Common myeloid progenitor, CD34-positive (primary cell): ENCODE data around the gene USF2.

Source experiments
- CTCF ChIA-PET: fragments of 350-600 bp; sonication (Branson Sonifier 250); formaldehyde crosslinking; loops from one replicate; lab custom pipeline; 2021; ENCODE audit warnings: antibody characterized with exemption; lab: Charles Lee
- POLR2A ChIA-PET: fragments of 350-600 bp; sonication (Branson Sonifier 250); formaldehyde crosslinking; loops from one replicate; lab custom pipeline; 2021; ENCODE audit warnings: antibody characterized with exemption; lab: Charles Lee
- DNase-seq, 3 donors: peaks; one replicate each; pipeline versions ENCODE4 v3.0.0 to v3.0.0-alpha.2; 2013
- H3K27ac ChIP-seq, 2 experiments: 1 replicate in 1 of 2; 2 replicates in 1 of 2; pipeline ENCODE4 v1.7.0; 2013; ENCODE audit warnings: inconsistent platforms in 2 of 2, low read length in 2 of 2, mild to moderate bottlenecking in 2 of 2, low read depth in 1 of 2, moderate library complexity in 1 of 2; ENCODE audit not compliant: severe bottlenecking in 2 of 2, insufficient read depth in 1 of 2, poor library complexity in 1 of 2
- H3K27me3 ChIP-seq, 5 experiments: replicated peaks in 2 of 5; 1 replicate in 3 of 5; 2 replicates in 2 of 5; pipeline versions ENCODE4 v1.6.1 to v1.7.0; 2013; ENCODE audit warnings: low read length in 4 of 5, mild to moderate bottlenecking in 2 of 5, moderate library complexity in 2 of 5, inconsistent platforms in 1 of 5; ENCODE audit not compliant: insufficient read depth in 5 of 5, control insufficient read depth in 4 of 5
- H3K36me3 ChIP-seq, 4 experiments: 1 replicate in 2 of 4; 2 replicates in 2 of 4; pipeline versions ENCODE4 v1.6.1 to v1.7.0; 2013; ENCODE audit warnings: low read length in 3 of 4, control low read depth in 1 of 4, mild to moderate bottlenecking in 1 of 4; ENCODE audit not compliant: control insufficient read depth in 4 of 4, insufficient read depth in 4 of 4
- H3K4me1 ChIP-seq, 4 experiments: 1 replicate in 3 of 4; 2 replicates in 1 of 4; pipeline versions ENCODE4 v1.6.1 to v1.7.1; 2013; ENCODE audit warnings: low read length in 3 of 4, mild to moderate bottlenecking in 3 of 4, control low read depth in 1 of 4, inconsistent platforms in 1 of 4, moderate library complexity in 1 of 4; ENCODE audit not compliant: control insufficient read depth in 4 of 4, insufficient read depth in 4 of 4; ENCODE audit errors: control extremely low read depth in 1 of 4
- H3K4me3 ChIP-seq, 7 experiments: 1 replicate in 4 of 7; 2 replicates in 3 of 7; pipeline versions ENCODE4 v1.5.1 to v1.7.0; 2013; ENCODE audit warnings: mild to moderate bottlenecking in 7 of 7, low read length in 6 of 7, moderate library complexity in 6 of 7, inconsistent platforms in 2 of 7, low read depth in 2 of 7, control low read depth in 1 of 7; ENCODE audit not compliant: insufficient read depth in 4 of 7, control insufficient read depth in 1 of 7; ENCODE audit errors: extremely low read depth in 1 of 7
- H3K9me3 ChIP-seq, 5 experiments: 1 replicate in 4 of 5; 2 replicates in 1 of 5; pipeline versions ENCODE4 v1.6.1 to v1.7.1; 2013; ENCODE audit warnings: low read length in 4 of 5, mild to moderate bottlenecking in 2 of 5, inconsistent platforms in 1 of 5, low read depth in 1 of 5, moderate library complexity in 1 of 5; ENCODE audit not compliant: control insufficient read depth in 4 of 5, insufficient read depth in 2 of 5; ENCODE audit errors: control extremely low read depth in 1 of 5
- WGBS: methylation state at CpG from one replicate; pipeline ENCODE4 v1.1.5; 2013; ENCODE audit not compliant: insufficient coverage; 5-methylcytosine and 5-hydroxymethylcytosine counted together

The USF2 gene

GRCh38 chr19:35291259-35291658 lies 22.5 kb downstream of the USF2 start:
- Histone ChIP-seq H3K4me3 (no peak overlapping the region), H3K9me3 (no peaks in the 10 kb centered on the region), H3K36me3 (no peaks in the 10 kb centered on the region), H3K27ac (no peak overlapping the region), H3K4me1 (peaks cover 2 to 28% (median 18%) of the 10 kb centered on the region in 4 experiments), H3K27me3 (no peaks in the 10 kb centered on the region)
- CTCF ChIA-PET: interaction anchor here (1.3 to 1.4 kb wide), 3 partner anchors 19 to 53 kb away, joined by 3 to 4 read pairs (median 3); no protein-coding TSS in a partner anchor
- WGBS: 100% methylated on average over 4 of the region's 6 CpGs
- no peak for DNase-seq
- POLR2A ChIA-PET: no interaction called here

- Histone ChIP-seq H3K4me3 (no peak within 1 kb of the TSS), H3K4me1 (peaks cover 6 to 33% (median 24%) of the 10 kb centered on the region in 4 experiments), H3K27ac (no peak within 1 kb of the TSS), H3K36me3 (no peaks in the 10 kb centered on the region), H3K9me3 (no peaks in the 10 kb centered on the region), H3K27me3 (no peaks in the 10 kb centered on the region)
- WGBS: 97% methylated on average over 9 of the region's 12 CpGs
- ChIA-PET CTCF (interaction anchor here (1.3 to 1.4 kb wide), 2 partner anchors 20 to 53 kb away, joined by 3 to 4 read pairs; no protein-coding TSS in a partner anchor), POLR2A (no interaction called here)
- no peak for DNase-seq
Measured at GRCh38 chr19:35291916-35292315, 23.2 kb downstream of the USF2 start, which contains the start of gene MAG. TSS of gene MAG (plus strand) at chr19:35292161. CDS start at chr19:35295409, 3,248 bp downstream.

GRCh38 chr19:35292421-35293362 lies 23.9 kb downstream of the USF2 start:
- Histone ChIP-seq H3K4me3 (no peak overlapping the region), H3K27ac (no peak overlapping the region), H3K36me3 (no peaks in the 10 kb centered on the region), H3K27me3 (no peaks in the 10 kb centered on the region), H3K9me3 (no peaks in the 10 kb centered on the region), H3K4me1 (peaks cover 6 to 41% (median 32%) of the 10 kb centered on the region in 4 experiments)
- 88% methylated on average over 18 of the region's 23 CpGs for WGBS
- ChIA-PET POLR2A (no interaction called here), CTCF (interaction anchor here (1.3 to 1.4 kb wide), 2 partner anchors 21 to 52 kb away, joined by 3 read pairs; no protein-coding TSS in a partner anchor)
- DNase-seq: no peak

- H3K27me3 ChIP-seq: no peaks in the 10 kb centered on the region
- peaks cover 6 to 47% (median 39%) of the 10 kb centered on the region in 4 experiments for H3K4me1 ChIP-seq
- 89% methylated on average over 5 of the region's 7 CpGs for WGBS
- no peak for DNase-seq
- POLR2A ChIA-PET: no interaction called here
- H3K27ac ChIP-seq: no peak overlapping the region
- CTCF ChIA-PET: interaction anchor here (1.3 to 1.4 kb wide), 2 partner anchors 11 to 20 kb away, joined by 3 read pairs; partner anchors contain the start of gene HAMP
- H3K9me3 ChIP-seq: no peaks in the 10 kb centered on the region
- H3K36me3 ChIP-seq: no peaks in the 10 kb centered on the region
- H3K4me3 ChIP-seq: no peak overlapping the region
Measured at GRCh38 chr19:35293363-35293739, 24.6 kb downstream of the USF2 start.

- no peak for DNase-seq
- H3K27ac ChIP-seq: no peak overlapping the region
- H3K9me3 ChIP-seq: no peaks in the 10 kb centered on the region
- no peaks in the 10 kb centered on the region for H3K36me3 ChIP-seq
- H3K27me3 ChIP-seq: no peaks in the 10 kb centered on the region
- H3K4me1 ChIP-seq: peaks cover 6 to 50% (median 41%) of the 10 kb centered on the region in 4 experiments
- POLR2A ChIA-PET: no interaction called here
- no peak overlapping the region for H3K4me3 ChIP-seq
- CTCF ChIA-PET: interaction anchor here (1.3 to 1.4 kb wide), 2 partner anchors 11 to 20 kb away, joined by 3 read pairs; partner anchors contain the start of gene HAMP
- WGBS: 97% methylated on average over 16 of the region's 17 CpGs
Measured at GRCh38 chr19:35293808-35294207, 25.0 kb downstream of the USF2 start.

- H3K9me3 ChIP-seq: no peaks in the 10 kb centered on the region
- WGBS: 17% methylated on average over 1 of the region's 3 CpGs
- CTCF ChIA-PET: interaction anchor here (0.7 to 1.9 kb wide), 6 partner anchors 11 to 27 kb away, joined by 3 to 14 read pairs (median 3); partner anchors contain the start of gene HAMP
- no peak overlapping the region for H3K27ac ChIP-seq
- DNase-seq: peak in 1 of 3 donors; percentile 47
- H3K4me3 ChIP-seq: no peak overlapping the region
- peaks cover 6 to 51% (median 43%) of the 10 kb centered on the region in 4 experiments for H3K4me1 ChIP-seq
- POLR2A ChIA-PET: interaction anchor here (1.8 kb wide), 1 partner anchor 12 kb away, joined by 5 read pairs; the partner anchor contains the start of gene HAMP
- no peaks in the 10 kb centered on the region for H3K27me3 ChIP-seq
- H3K36me3 ChIP-seq: no peaks in the 10 kb centered on the region
Measured at GRCh38 chr19:35294328-35294727, 25.6 kb downstream of the USF2 start.
